ENCODE results near the gene ANKUB1.

- TF ChIP-seq CTCF (IDR thresholded peaks at IDR 0.05; ENCODE audit: borderline replicate concordance, extremely low read depth, low read length, poor library complexity, severe bottlenecking) (no peak), EZH2 (IDR thresholded peaks at IDR 0.05; ENCODE audit: borderline replicate concordance, low read depth, low read length, severe bottlenecking) (no peak)
These were observed 77.1 kb downstream of the ANKUB1 start for GRCh38 chr3:149715247-149715646.
